NT2/D1 (cell line): ENCODE measurements around the gene IGFBP4.

ENCODE experiments used
- YY1 ChIP-seq: IDR thresholded peaks from 2 replicates; pipeline ENCODE4 v1.6.1; 2011; ENCODE audit not compliant: insufficient read length, insufficient read depth
- ZNF274 ChIP-seq: IDR thresholded peaks from 2 replicates; pipeline ENCODE4 v1.6.1; 2011; ENCODE audit warnings: mild to moderate bottlenecking, low read depth, low read length

DNA sequence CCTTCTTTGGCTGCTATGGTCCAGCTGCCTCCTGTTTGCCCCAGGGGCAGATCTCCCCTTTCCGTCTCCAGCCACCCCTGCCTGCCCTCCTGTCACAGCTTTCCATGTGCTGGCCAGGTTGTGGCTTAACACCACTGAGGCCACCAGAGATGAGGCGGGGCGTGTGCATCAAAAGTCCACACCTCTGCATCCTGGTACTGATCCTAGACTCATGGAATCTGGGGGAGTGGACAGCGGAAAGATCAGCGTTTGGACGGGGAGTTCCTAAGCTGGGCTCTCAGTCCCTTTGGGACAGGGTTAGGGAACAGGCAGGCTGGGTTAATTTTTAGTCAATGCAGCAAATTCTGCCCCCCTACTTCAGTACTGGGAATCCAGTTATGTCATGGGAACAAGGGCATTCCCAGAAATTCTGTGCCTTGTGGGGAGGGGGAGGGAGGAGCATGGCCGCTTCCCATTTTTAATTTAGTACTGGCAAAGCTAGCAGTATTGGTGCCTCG lies 3.9 kb downstream of the IGFBP4 start:
- TF ChIP-seq ZNF274: no peak
- no peak for TF ChIP-seq YY1
